ENCODE measurements around the gene ZNF598.

ZNF598 gene

DNA sequence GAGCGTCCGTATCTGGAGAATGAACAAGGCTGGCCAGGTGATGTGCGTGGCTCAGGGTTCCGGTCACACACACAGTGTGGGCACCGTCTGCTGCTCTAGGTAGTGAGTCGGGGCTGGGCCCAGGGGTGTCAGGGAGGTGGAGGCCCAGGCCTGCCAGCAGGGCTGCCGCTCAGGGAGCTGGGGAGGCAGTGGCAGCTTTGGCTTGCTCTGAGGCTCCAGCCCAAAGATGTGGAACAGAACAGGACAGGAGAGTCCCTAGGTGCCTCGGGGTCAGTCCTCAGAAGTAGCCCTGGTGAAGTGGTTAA lies 33.5 kb downstream of the ZNF598 start:
- Histone ChIP-seq H3K9me2 (replicated peaks; ENCODE audit: insufficient read depth, low read length) (no peaks in the 10 kb centered on the region), H2AFZ (ENCODE audit: low read depth, low read length, severe bottlenecking) (no peak overlapping the region), H4K20me1 (ENCODE audit: low read depth, low read length) (no peaks in the 10 kb centered on the region; the same call in 1 of the 2 replicates), H3K27me3 (ENCODE audit: low read length) (no peaks in the 10 kb centered on the region), H3K9ac (ENCODE audit: low read length) (no peak overlapping the region), H3K4me2 (ENCODE audit: low read depth, low read length, poor library complexity, severe bottlenecking) (no peak overlapping the region), H3K36me3 (ENCODE audit: low read length) (no peaks in the 10 kb centered on the region), H3K27ac (ENCODE audit: low read depth, low read length) (no peak overlapping the region), H3K4me3 (ENCODE audit: insufficient read depth, low read length, poor library complexity, severe bottlenecking) (no peak overlapping the region), H3F3A (ENCODE audit: insufficient read depth) (no peaks in the 10 kb centered on the region), H3K9me3 (ENCODE audit: insufficient read depth, low read length) (no peaks in the 10 kb centered on the region), H3K79me2 (ENCODE audit: insufficient read depth, low read length) (peaks cover 22% of the 10 kb centered on the region)
- no peak for TF ChIP-seq EZH2phosphoT487 (conservative IDR thresholded peaks at IDR 0.05; ENCODE audit: low read length)
- TF ChIP-seq, protein P1, sequence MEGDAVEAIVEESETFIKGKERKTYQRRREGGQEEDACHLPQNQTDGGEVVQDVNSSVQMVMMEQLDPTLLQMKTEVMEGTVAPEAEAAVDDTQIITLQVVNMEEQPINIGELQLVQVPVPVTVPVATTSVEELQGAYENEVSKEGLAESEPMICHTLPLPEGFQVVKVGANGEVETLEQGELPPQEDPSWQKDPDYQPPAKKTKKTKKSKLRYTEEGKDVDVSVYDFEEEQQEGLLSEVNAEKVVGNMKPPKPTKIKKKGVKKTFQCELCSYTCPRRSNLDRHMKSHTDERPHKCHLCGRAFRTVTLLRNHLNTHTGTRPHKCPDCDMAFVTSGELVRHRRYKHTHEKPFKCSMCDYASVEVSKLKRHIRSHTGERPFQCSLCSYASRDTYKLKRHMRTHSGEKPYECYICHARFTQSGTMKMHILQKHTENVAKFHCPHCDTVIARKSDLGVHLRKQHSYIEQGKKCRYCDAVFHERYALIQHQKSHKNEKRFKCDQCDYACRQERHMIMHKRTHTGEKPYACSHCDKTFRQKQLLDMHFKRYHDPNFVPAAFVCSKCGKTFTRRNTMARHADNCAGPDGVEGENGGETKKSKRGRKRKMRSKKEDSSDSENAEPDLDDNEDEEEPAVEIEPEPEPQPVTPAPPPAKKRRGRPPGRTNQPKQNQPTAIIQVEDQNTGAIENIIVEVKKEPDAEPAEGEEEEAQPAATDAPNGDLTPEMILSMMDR (IDR thresholded peaks at IDR 0.05; ENCODE audit: insufficient read depth, low read length, poor library complexity, severe bottlenecking) = no peak

DNA sequence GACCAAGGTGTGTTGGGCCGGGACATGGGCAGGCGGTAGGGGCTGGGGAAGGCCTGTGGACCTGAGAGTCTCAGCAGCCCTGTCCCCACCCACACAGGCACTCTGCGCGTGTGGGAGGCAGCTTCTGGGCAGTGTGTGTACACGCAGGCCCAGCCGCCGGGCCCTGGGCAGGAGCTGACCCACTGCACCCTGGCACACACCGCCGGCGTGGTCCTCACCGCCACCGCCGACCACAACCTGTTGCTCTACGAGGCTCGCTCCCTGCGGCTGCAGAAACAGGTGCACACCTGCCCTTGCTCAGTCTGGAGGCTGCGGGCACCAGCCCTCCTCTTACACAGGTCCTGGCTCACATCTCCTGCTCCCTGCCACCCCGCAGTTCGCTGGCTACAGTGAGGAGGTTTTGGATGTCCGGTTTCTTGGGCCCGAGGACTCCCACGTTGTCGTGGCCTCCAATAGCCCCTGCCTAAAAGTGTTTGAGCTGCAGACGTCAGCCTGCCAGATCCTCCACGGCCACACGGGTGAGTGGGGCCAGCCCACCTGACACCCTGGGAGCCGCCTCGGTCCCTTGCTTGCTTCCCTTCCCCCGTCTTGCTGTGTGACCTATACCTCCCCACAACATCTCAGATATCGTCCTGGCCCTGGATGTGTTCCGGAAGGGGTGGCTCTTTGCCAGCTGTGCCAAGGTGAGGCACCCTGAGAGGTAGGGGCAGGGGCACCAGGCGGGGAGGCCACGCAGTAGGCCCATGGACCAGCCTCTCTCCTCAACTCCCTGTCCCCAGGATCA lies 34.0 kb downstream of the ZNF598 start:
- H3K9me3 ChIP-seq (ENCODE audit: insufficient read depth, low read length) = no peaks in the 10 kb centered on the region
- H3K79me2 ChIP-seq (ENCODE audit: insufficient read depth, low read length) = peaks cover 22% of the 10 kb centered on the region
- TF ChIP-seq, protein P1 (IDR thresholded peaks at IDR 0.05; ENCODE audit: insufficient read depth, low read length, poor library complexity, severe bottlenecking) = no peak
- TF ChIP-seq EZH2phosphoT487 (conservative IDR thresholded peaks at IDR 0.05; ENCODE audit: low read length) = no peak
- H4K20me1 ChIP-seq (ENCODE audit: low read depth, low read length) = no peaks in the 10 kb centered on the region; the same call in 1 of the 2 replicates
- H2AFZ ChIP-seq (ENCODE audit: low read depth, low read length, severe bottlenecking) = no peak overlapping the region
- H3K4me3 ChIP-seq (ENCODE audit: insufficient read depth, low read length, poor library complexity, severe bottlenecking) = no peak overlapping the region
- no peak overlapping the region for H3K27ac ChIP-seq (ENCODE audit: low read depth, low read length)
- no peak overlapping the region for H3K4me2 ChIP-seq (ENCODE audit: low read depth, low read length, poor library complexity, severe bottlenecking)
- H3K27me3 ChIP-seq (ENCODE audit: low read length) = no peaks in the 10 kb centered on the region
- no peaks in the 10 kb centered on the region for H3F3A ChIP-seq (ENCODE audit: insufficient read depth)
- no peak overlapping the region for H3K9ac ChIP-seq (ENCODE audit: low read length)
- H3K9me2 ChIP-seq (replicated peaks; ENCODE audit: insufficient read depth, low read length) = no peaks in the 10 kb centered on the region
- H3K36me3 ChIP-seq (ENCODE audit: low read length) = no peaks in the 10 kb centered on the region

DNA sequence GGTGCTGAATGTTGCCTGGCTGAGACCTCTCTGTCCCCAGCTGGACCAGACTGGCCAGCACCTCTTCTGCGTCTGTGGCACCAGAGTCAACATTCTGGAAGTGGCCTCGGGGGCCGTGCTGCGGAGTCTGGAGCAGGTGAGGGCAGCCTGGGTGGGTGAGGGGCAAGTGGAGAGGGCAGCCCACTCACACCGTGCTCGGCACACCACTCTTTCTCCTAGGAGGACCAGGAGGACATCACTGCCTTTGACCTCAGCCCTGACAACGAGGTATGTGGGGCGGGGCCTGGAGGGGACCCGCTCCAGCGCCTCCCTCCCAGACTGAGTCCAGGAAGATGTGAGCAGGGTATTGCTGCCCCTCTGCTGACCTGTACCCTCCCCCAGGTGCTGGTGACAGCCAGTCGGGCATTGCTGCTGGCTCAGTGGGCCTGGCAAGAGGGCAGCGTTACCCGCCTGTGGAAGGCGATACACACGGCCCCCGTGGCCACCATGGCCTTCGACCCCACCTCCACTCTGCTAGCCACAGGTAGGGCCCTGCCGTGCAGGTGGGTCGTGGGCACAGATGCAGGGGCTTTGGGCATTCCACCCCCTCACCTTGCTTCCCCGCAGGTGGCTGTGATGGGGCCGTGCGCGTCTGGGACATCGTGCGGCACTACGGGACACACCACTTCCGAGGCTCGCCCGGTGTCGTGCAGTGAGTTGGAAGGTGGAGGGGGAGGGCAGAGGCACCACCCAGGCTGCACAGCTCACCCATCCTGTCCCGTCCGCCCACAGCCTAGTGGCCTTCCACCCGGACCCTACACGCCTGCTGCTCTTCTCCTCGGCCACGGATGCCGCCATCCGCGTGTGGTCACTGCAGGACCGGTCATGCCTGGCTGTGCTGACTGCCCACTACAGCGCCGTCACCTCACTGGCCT lies 35.2 kb downstream of the ZNF598 start:
- Histone ChIP-seq H3K27ac (ENCODE audit: low read depth, low read length) (no peak overlapping the region), H4K20me1 (ENCODE audit: low read depth, low read length) (no peaks in the 10 kb centered on the region; the same call in 1 of the 2 replicates), H3K9ac (ENCODE audit: low read length) (no peak overlapping the region), H3K36me3 (ENCODE audit: low read length) (no peaks in the 10 kb centered on the region), H3K4me2 (ENCODE audit: low read depth, low read length, poor library complexity, severe bottlenecking) (no peak overlapping the region), H3K9me3 (ENCODE audit: insufficient read depth, low read length) (no peaks in the 10 kb centered on the region), H3K4me3 (ENCODE audit: insufficient read depth, low read length, poor library complexity, severe bottlenecking) (no peak overlapping the region), H3K27me3 (ENCODE audit: low read length) (no peaks in the 10 kb centered on the region), H3F3A (ENCODE audit: insufficient read depth) (peaks cover 5% of the 10 kb centered on the region; the same call in 1 of the 2 replicates), H2AFZ (ENCODE audit: low read depth, low read length, severe bottlenecking) (no peak overlapping the region), H3K9me2 (replicated peaks; ENCODE audit: insufficient read depth, low read length) (no peaks in the 10 kb centered on the region), H3K79me2 (ENCODE audit: insufficient read depth, low read length) (peaks cover 22% of the 10 kb centered on the region)
- no peak for TF ChIP-seq EZH2phosphoT487 (conservative IDR thresholded peaks at IDR 0.05; ENCODE audit: low read length)
- TF ChIP-seq, protein P1 (IDR thresholded peaks at IDR 0.05; ENCODE audit: insufficient read depth, low read length, poor library complexity, severe bottlenecking) = no peak

Data from SU-DHL-6 (cell line).